ENCODE measurements around the gene CA10. TPM values are rescaled to one million over a fixed set of nuclear protein-coding genes. Genes with fewer than 3 reads are reported as not detected.

The CA10 gene
- total RNA-seq, 2 donors from 2014 or later = 0.15 to 0.96 TPM

DNA sequence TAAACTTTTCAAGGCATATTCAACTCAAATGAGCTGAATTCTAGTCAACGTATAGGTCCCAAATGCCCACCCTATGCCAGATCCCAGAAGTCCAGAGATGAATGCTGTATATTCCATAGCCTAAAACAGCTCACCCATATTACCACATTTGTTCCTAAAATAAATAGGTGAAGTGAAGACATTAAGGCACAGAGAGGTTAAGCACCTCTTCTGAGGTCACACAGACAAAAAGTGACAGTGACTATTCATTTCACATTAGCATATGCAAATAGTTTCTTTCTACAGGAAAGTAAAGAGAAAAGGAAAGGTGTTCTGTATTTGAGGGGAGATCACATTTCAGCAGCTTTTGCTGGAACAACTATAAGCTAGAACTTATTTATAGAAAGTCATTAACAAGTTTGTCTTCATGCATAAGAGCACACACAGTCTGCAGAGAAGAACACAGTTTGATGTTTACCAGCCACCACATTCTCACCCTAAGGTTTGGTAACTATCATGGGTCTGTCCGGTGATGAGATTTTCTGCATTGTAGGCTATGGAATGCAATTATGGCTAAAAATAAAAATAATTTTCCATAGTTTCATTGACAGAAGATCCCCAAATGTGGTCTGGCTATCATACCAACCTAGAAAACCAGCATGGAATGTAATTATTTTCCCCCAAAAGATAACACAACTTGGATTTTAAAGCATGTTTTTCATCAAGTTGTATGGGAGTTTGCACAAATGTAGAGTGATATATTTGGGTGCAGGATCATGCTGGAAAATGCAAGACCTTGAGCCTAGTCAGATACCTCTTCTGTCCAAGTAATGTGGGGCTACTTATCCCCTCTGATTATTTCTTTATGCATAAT is 496.1 kb downstream of the CA10 start:
- ATAC-seq (no peak), DNase-seq (no peak)
- Mint-ChIP-seq H3K4me3 (no peak overlapping the region), H3K36me3 (ENCODE audit: low read depth) (no peaks in the 10 kb centered on the region), H3K27me3 (peaks cover 50% of the 10 kb centered on the region), H3K27ac (no peak overlapping the region), H3K4me1 (peaks cover under 1% of the 10 kb centered on the region)
- no peaks in the 10 kb centered on the region for H3K9me3 ChIP-seq (ENCODE audit: control insufficient read depth, low read length, poor library complexity, severe bottlenecking)

DNA sequence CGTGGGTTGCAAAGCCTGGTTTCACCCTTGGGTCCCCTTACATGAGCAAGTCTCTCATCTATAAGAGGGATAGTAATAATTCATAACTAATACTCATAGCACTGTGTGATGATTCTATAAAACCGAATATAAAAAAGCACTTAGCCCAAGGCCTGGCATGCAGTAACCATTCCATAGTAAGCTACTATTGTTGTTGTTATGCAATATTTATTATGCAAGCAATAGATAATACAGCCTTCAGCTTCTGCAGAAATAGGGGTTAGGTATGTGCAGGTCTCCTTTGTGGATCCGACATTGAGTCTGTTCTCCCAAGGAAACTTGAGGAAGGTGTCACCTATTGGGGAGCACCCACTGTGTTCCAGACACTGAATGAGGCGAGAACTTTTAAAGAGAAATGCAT is 497.1 kb downstream of the CA10 start:
- DNase-seq (no peak), ATAC-seq (no peak)
- Mint-ChIP-seq H3K27me3 (peaks cover 50% of the 10 kb centered on the region), H3K27ac (no peak overlapping the region), H3K4me3 (no peak overlapping the region), H3K36me3 (ENCODE audit: low read depth) (no peaks in the 10 kb centered on the region), H3K4me1 (no peaks in the 10 kb centered on the region)
- H3K9me3 ChIP-seq (ENCODE audit: control insufficient read depth, low read length, poor library complexity, severe bottlenecking) = no peaks in the 10 kb centered on the region

DNA sequence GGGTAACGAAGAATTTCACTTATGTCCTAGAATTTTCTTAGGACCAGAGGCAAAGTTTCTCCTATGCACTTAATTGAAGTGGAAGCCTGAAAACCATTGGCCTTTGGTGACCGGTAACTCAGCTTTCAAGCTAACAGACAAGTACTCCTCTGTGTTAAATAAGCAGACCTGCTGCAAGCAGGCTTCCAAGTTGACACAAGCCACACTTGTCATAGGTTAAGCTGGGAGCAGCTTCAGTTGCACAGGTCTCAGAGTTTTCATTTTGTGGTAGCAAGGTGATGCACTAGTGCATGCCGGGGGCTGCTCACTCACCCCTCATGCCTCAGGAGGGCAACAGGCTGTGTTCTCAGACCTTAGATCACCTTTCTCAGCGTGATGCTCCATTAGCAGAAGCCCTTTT is 498.2 kb downstream of the CA10 start:
- H3K4me3 Mint-ChIP-seq = no peak overlapping the region
- H3K36me3 Mint-ChIP-seq (ENCODE audit: low read depth) = no peaks in the 10 kb centered on the region
- H3K27me3 Mint-ChIP-seq = peaks cover 52% of the 10 kb centered on the region
- H3K9me3 ChIP-seq (ENCODE audit: control insufficient read depth, low read length, poor library complexity, severe bottlenecking) = no peaks in the 10 kb centered on the region
- ATAC-seq (no peak), DNase-seq (no peak)
- H3K27ac Mint-ChIP-seq = no peak overlapping the region
- no peaks in the 10 kb centered on the region for H3K4me1 Mint-ChIP-seq

DNA sequence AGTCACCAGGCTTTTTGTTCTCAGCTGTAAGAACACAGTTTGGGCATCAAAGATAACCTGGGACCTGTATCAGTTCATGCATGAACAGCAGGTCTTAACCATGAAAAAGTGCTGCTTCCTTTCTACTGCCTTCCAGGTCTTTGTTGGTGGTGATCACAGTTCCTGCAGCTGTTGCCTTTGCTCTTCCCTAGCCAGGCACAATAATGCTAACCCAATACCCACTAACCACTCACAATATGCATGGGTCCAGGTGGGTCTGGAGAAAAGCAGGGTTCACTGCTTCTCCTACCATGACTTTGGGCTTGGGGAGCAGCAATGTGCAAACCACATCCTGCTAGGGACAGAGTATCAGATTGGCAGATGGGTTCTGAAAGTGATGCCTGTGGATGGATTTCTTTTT is 501.3 kb downstream of the CA10 start:
- H3K27ac Mint-ChIP-seq = no peak overlapping the region
- H3K4me1 Mint-ChIP-seq = no peaks in the 10 kb centered on the region
- no peaks in the 10 kb centered on the region for H3K36me3 Mint-ChIP-seq (ENCODE audit: low read depth)
- DNase-seq (no peak), ATAC-seq (no peak)
- peaks cover 62% of the 10 kb centered on the region for H3K27me3 Mint-ChIP-seq
- no peaks in the 10 kb centered on the region for H3K9me3 ChIP-seq (ENCODE audit: control insufficient read depth, low read length, poor library complexity, severe bottlenecking)
- H3K4me3 Mint-ChIP-seq = no peak overlapping the region

DNA sequence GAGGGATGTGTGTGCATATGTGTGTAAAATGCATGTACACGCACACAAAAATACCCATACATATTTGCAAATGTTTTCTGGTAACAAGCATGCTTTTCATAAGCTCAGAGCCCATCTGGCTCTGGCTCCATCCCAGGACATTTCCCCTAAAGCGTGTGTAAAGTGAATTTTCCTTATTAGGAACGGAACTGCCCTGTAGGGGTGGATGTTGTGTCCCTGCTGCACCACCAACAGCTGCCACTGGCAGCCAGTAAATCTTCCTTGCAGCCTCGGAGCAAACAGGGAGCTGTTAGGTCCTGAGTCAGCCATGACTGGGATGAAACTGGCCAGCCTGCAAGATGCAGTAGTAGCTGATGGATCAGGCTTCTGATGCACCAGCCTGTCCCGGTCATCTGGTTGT is 504.6 kb downstream of the CA10 start:
- no peaks in the 10 kb centered on the region for H3K9me3 ChIP-seq (ENCODE audit: control insufficient read depth, low read length, poor library complexity, severe bottlenecking)
- H3K27me3 Mint-ChIP-seq = peaks cover 60% of the 10 kb centered on the region
- H3K4me1 Mint-ChIP-seq = no peaks in the 10 kb centered on the region
- no peak for ATAC-seq
- no peak overlapping the region for H3K4me3 Mint-ChIP-seq
- no peak overlapping the region for H3K27ac Mint-ChIP-seq
- H3K36me3 Mint-ChIP-seq (ENCODE audit: low read depth) = no peaks in the 10 kb centered on the region
- no peak for DNase-seq

DNA sequence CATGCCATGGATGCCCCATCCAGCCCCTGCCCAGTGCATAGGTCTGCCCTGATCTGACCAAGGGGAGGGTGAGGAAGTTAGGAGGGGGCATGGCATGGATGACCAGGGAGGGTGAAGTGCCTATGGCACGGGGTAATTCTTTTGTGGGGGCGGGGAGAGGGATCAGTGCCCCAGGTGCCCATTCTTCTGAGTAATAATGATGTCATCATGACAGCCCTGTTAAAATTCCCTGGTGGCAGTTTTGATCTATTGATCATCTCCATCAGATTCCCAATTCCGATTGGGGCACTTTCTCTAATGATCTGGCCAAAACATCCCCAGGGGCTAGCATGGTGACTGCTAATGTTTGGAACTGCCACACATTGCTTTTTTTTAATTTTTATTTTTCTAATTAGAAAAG is 506.0 kb downstream of the CA10 start:
- Mint-ChIP-seq H3K27me3 (peaks cover 61% of the 10 kb centered on the region), H3K4me1 (no peaks in the 10 kb centered on the region), H3K36me3 (ENCODE audit: low read depth) (no peaks in the 10 kb centered on the region), H3K4me3 (no peak overlapping the region), H3K27ac (no peak overlapping the region)
- no peak for ATAC-seq
- no peak for DNase-seq
- H3K9me3 ChIP-seq (ENCODE audit: control insufficient read depth, low read length, poor library complexity, severe bottlenecking) = no peaks in the 10 kb centered on the region

DNA sequence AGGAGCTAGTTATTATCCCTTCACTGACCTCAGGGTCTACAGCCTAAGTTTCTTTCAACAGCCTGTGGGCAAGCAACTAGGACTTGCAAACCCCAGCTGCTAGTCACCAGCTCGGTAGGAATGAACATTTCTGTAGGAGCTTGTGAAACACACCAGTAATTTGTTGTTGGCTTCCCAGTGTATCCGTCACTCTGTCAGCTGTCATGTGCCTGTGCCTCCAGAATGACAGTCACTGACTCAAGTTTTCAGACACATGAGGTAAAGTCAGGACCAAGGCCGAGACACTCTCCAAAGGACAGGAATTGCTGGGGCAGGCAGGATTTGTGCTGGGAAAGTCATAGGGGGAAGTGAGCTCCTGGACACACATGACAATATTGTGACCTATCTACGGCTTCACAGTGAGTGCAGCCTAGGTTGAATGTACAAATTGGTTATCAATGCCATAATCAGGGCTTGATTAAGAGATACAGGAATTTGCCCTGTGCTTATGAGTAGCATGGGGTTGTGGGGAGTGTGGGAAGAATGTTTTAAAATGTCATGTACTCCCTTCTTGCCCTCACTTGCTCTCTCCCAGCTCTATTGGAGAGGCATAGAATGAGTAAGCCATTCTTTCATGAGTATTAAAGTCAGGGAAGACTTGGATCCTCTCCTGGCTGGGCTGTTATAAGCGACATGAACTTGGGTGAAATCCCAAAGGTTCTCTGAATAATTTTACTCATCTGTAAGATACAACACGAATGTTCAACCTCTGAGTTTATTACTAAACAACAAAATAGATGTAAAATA is 506.8 kb downstream of the CA10 start:
- Mint-ChIP-seq H3K27ac (no peak overlapping the region), H3K4me3 (no peak overlapping the region), H3K27me3 (peaks cover 68% of the 10 kb centered on the region), H3K4me1 (no peaks in the 10 kb centered on the region), H3K36me3 (ENCODE audit: low read depth) (no peaks in the 10 kb centered on the region)
- ATAC-seq = no peak
- no peak for DNase-seq
- no peaks in the 10 kb centered on the region for H3K9me3 ChIP-seq (ENCODE audit: control insufficient read depth, low read length, poor library complexity, severe bottlenecking)

DNA sequence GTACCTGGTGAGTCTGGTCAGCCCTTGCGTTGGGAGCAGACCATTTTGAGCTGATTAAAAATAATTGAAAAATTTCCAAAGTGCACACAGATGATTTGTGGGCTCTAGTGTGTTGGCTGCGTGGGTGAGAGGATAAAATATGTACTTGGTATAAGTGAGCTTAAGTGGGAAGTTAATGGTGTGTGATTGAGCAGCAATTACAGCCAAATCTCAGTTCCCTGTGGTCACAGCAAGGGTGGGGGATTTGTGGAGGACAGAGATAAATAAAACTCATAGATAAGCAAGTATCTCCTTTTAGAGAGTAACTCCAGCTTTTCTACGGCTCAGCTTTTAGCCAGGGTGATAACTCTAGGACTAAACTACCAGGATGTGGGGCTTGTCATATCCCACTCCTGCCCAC is 507.7 kb downstream of the CA10 start:
- no peak for ATAC-seq
- H3K4me1 Mint-ChIP-seq = no peaks in the 10 kb centered on the region

DNA sequence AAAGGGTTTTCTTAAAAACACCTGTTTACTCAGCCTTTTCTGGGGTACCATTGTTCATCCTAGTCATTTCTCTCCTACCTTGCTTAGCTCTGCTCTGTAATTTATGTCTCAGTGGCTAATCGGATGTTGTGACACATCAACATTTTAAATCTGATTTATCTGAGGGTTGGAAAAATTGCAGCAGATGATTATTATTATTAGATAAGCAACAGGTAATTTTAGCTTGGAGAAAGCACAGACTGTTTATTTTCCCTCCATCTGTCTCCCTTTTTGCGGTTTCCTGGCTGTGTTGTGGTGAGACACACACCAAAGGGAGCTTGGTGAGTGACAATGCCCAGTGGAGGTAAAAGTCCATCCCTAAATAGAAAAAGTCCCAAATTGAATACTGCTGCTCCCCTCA is 508.3 kb downstream of the CA10 start:
- Mint-ChIP-seq H3K36me3 (ENCODE audit: low read depth) (no peaks in the 10 kb centered on the region), H3K4me3 (no peak overlapping the region), H3K27ac (no peak overlapping the region), H3K4me1 (no peaks in the 10 kb centered on the region), H3K27me3 (peaks cover 73% of the 10 kb centered on the region)
- H3K9me3 ChIP-seq (ENCODE audit: control insufficient read depth, low read length, poor library complexity, severe bottlenecking) = no peaks in the 10 kb centered on the region
- ATAC-seq = no peak
- DNase-seq = no peak

More for the DNA sequence above, 507.7 kb downstream of the CA10 start:
- Mint-ChIP-seq H3K4me3 (no peak overlapping the region), H3K27ac (no peak overlapping the region), H3K36me3 (ENCODE audit: low read depth) (no peaks in the 10 kb centered on the region), H3K27me3 (peaks cover 73% of the 10 kb centered on the region)
- no peak for DNase-seq
- H3K9me3 ChIP-seq (ENCODE audit: control insufficient read depth, low read length, poor library complexity, severe bottlenecking) = no peaks in the 10 kb centered on the region

DNA sequence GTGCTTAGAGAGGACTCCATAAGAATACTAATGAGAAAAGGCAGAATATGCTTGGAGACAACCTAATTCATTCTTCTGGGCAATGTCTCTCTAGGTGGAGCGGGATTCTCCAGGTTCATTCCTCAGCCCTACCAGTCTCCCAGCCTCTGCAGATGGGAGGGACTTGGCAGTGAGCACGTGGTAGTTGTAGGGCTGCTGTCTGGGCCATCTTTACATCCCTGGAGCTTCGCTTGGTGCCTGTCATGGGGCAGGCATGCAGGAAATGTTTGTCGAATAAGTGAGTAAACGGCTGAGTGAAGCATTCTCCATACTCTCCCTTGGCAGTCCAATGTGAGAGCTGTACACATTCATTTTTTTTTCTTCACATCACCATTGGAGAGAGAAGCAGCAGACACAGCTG is 510.7 kb downstream of the CA10 start:
- Mint-ChIP-seq H3K27me3 (peaks cover 75% of the 10 kb centered on the region), H3K4me3 (no peak overlapping the region), H3K4me1 (no peaks in the 10 kb centered on the region), H3K36me3 (ENCODE audit: low read depth) (no peaks in the 10 kb centered on the region), H3K27ac (no peak overlapping the region)
- ATAC-seq (no peak), DNase-seq (no peak)
- no peaks in the 10 kb centered on the region for H3K9me3 ChIP-seq (ENCODE audit: control insufficient read depth, low read length, poor library complexity, severe bottlenecking)

DNA sequence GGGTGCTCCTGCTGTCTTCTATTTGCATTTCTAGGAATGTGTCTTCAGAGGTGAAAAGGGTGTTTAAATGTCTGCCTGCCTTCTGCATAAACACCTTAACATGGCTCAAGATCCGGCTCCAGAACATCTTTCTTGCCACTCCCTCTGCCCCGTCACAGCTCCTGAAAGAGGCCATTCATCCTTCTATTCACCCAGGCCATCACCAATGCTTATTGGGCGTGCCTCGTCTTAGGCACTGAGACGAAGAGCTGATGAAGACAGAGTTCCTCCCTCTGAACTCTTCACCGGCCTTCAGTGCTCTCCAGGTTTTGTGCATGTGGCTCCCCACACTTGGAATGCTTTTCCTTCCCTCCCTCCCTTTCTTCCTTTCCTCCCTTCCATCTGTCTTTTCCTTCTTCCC is 511.4 kb downstream of the CA10 start:
- no peak for ATAC-seq
- H3K36me3 Mint-ChIP-seq (ENCODE audit: low read depth) = no peaks in the 10 kb centered on the region
- H3K27me3 Mint-ChIP-seq = peaks cover 76% of the 10 kb centered on the region

DNA sequence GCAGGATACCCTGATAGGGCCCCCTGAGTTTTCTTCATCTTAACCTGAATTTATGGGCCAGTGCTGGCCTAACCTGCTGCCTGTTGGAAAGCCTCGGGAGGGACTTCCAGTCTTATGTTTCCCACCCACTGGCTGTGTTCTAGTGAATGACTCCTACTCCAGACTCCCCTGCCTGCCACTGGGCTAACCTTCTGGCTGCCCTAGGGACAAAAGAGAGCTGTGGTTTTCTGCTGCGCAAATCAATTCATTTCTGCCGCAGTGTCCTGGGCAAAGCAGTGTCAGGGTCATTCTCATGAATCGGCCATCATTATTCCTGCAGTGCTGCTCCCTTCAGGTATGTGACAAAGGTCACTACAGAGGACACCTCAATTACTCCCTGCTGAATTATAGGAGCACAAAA is 512.0 kb downstream of the CA10 start:
- Mint-ChIP-seq H3K4me3 (no peak overlapping the region), H3K4me1 (no peaks in the 10 kb centered on the region), H3K36me3 (ENCODE audit: low read depth) (no peaks in the 10 kb centered on the region), H3K27ac (no peak overlapping the region), H3K27me3 (peaks cover 78% of the 10 kb centered on the region)
- no peak for ATAC-seq
- no peak for DNase-seq
- no peaks in the 10 kb centered on the region for H3K9me3 ChIP-seq (ENCODE audit: control insufficient read depth, low read length, poor library complexity, severe bottlenecking)

More for the DNA sequence above, 511.4 kb downstream of the CA10 start:
- Mint-ChIP-seq H3K4me1 (no peaks in the 10 kb centered on the region), H3K4me3 (no peak overlapping the region), H3K27ac (no peak overlapping the region)
- DNase-seq = no peak
- no peaks in the 10 kb centered on the region for H3K9me3 ChIP-seq (ENCODE audit: control insufficient read depth, low read length, poor library complexity, severe bottlenecking)

DNA sequence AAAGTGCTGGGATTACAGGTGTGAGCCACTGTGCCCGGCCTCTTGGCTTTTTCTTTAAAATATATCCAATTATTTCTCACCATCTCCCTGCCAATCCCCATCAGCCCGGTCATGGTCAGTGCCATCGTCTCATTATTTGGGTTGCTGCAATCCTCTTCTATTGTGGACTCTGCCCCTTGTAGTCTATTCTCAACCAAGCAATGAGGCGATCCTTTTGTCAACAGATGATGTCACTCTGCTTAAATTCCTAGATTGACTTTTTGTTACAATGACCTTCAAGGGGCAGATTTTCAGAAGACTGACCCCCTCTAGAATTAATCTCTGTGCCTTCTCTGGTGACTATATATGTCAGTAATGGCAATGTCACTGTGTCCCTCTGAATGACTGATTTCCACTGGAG is 513.5 kb downstream of the CA10 start:
- ATAC-seq (no peak), DNase-seq (no peak)
- H3K4me1 Mint-ChIP-seq = peaks cover under 1% of the 10 kb centered on the region
- H3K4me3 Mint-ChIP-seq = no peak overlapping the region
- no peak overlapping the region for H3K27ac Mint-ChIP-seq
- peaks cover 81% of the 10 kb centered on the region for H3K27me3 Mint-ChIP-seq
- H3K9me3 ChIP-seq (ENCODE audit: control insufficient read depth, low read length, poor library complexity, severe bottlenecking) = no peaks in the 10 kb centered on the region
- H3K36me3 Mint-ChIP-seq (ENCODE audit: low read depth) = no peaks in the 10 kb centered on the region

Measured in T-helper 17 cell (primary cell).